Common myeloid progenitor, CD34-positive (primary cell): ENCODE data around the gene GFER.

Source experiments
- CTCF ChIA-PET: fragments of 350-600 bp; sonication (Branson Sonifier 250); formaldehyde crosslinking; loops from one replicate; lab custom pipeline; 2021; ENCODE audit warnings: antibody characterized with exemption; lab: Charles Lee
- POLR2A ChIA-PET: fragments of 350-600 bp; sonication (Branson Sonifier 250); formaldehyde crosslinking; loops from one replicate; lab custom pipeline; 2021; ENCODE audit warnings: antibody characterized with exemption; lab: Charles Lee
- DNase-seq, 3 donors: peaks; one replicate each; pipeline versions ENCODE4 v3.0.0 to v3.0.0-alpha.2; 2013
- H3K27ac ChIP-seq, 2 experiments: 1 replicate in 1 of 2; 2 replicates in 1 of 2; pipeline ENCODE4 v1.7.0; 2013; ENCODE audit warnings: inconsistent platforms in 2 of 2, low read length in 2 of 2, mild to moderate bottlenecking in 2 of 2, low read depth in 1 of 2, moderate library complexity in 1 of 2; ENCODE audit not compliant: severe bottlenecking in 2 of 2, insufficient read depth in 1 of 2, poor library complexity in 1 of 2
- H3K27me3 ChIP-seq, 5 experiments: replicated peaks in 2 of 5; 1 replicate in 3 of 5; 2 replicates in 2 of 5; pipeline versions ENCODE4 v1.6.1 to v1.7.0; 2013; ENCODE audit warnings: low read length in 4 of 5, mild to moderate bottlenecking in 2 of 5, moderate library complexity in 2 of 5, inconsistent platforms in 1 of 5; ENCODE audit not compliant: insufficient read depth in 5 of 5, control insufficient read depth in 4 of 5
- H3K36me3 ChIP-seq, 4 experiments: 1 replicate in 2 of 4; 2 replicates in 2 of 4; pipeline versions ENCODE4 v1.6.1 to v1.7.0; 2013; ENCODE audit warnings: low read length in 3 of 4, control low read depth in 1 of 4, mild to moderate bottlenecking in 1 of 4; ENCODE audit not compliant: control insufficient read depth in 4 of 4, insufficient read depth in 4 of 4
- H3K4me1 ChIP-seq, 4 experiments: 1 replicate in 3 of 4; 2 replicates in 1 of 4; pipeline versions ENCODE4 v1.6.1 to v1.7.1; 2013; ENCODE audit warnings: low read length in 3 of 4, mild to moderate bottlenecking in 3 of 4, control low read depth in 1 of 4, inconsistent platforms in 1 of 4, moderate library complexity in 1 of 4; ENCODE audit not compliant: control insufficient read depth in 4 of 4, insufficient read depth in 4 of 4; ENCODE audit errors: control extremely low read depth in 1 of 4
- H3K4me3 ChIP-seq, 7 experiments: 1 replicate in 4 of 7; 2 replicates in 3 of 7; pipeline versions ENCODE4 v1.5.1 to v1.7.0; 2013; ENCODE audit warnings: mild to moderate bottlenecking in 7 of 7, low read length in 6 of 7, moderate library complexity in 6 of 7, inconsistent platforms in 2 of 7, low read depth in 2 of 7, control low read depth in 1 of 7; ENCODE audit not compliant: insufficient read depth in 4 of 7, control insufficient read depth in 1 of 7; ENCODE audit errors: extremely low read depth in 1 of 7
- H3K9me3 ChIP-seq, 5 experiments: 1 replicate in 4 of 5; 2 replicates in 1 of 5; pipeline versions ENCODE4 v1.6.1 to v1.7.1; 2013; ENCODE audit warnings: low read length in 4 of 5, mild to moderate bottlenecking in 2 of 5, inconsistent platforms in 1 of 5, low read depth in 1 of 5, moderate library complexity in 1 of 5; ENCODE audit not compliant: control insufficient read depth in 4 of 5, insufficient read depth in 2 of 5; ENCODE audit errors: control extremely low read depth in 1 of 5
- WGBS: methylation state at CpG from one replicate; pipeline ENCODE4 v1.1.5; 2013; ENCODE audit not compliant: insufficient coverage; 5-methylcytosine and 5-hydroxymethylcytosine counted together

GFER gene

DNA sequence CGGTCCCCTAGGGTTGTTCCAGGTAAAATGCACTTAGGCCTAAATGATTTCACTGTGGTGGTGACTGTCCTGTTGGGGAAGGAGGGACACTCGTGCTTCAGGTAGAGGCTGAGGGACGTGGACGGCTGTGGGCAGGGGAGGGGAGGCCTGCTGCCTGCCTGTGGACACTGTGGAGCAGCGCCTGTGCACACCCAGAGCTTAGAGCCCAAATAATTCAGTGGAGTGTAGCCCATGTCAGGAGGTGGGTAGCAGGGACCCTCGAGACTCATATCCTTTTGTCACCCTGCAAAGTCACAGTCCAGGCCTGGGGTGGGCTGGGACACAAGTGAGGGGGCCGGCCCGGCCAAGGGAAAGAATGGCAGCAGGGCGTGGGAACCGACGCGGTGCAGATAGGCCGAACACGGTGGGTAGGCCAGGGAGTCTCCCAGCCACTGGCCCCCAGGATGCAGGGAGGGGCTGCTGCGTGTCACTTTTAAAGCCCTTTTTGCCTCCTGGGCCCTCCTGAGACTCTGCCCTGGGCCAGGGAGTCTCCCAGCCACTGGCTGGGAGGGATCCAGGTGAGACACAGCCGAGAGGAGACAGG is 42.0 kb downstream of the GFER start:
- Histone ChIP-seq H3K36me3 (no peaks in the 10 kb centered on the region), H3K4me3 (peak overlapping the region in 1 of 7 experiments; percentile 47), H3K27ac (no peak overlapping the region), H3K4me1 (peaks cover 0 to 33% (median 23%) of the 10 kb centered on the region in 4 experiments), H3K27me3 (peaks cover 0 to 29% (median 7%) of the 10 kb centered on the region in 5 experiments), H3K9me3 (no peaks in the 10 kb centered on the region)
- ChIA-PET CTCF (interaction anchor here (1.0 to 1.3 kb wide), 3 partner anchors 10 to 122 kb away, joined by 3 to 4 read pairs (median 3); no protein-coding TSS in a partner anchor), POLR2A (no interaction called here)
- no peak for DNase-seq
- whole genome bisulfite sequencing, result 96% methylated on average over 12 of the region's 16 CpGs

GRCh38 chr16:2026461-2027023 is 42.5 kb downstream of the GFER start, which contains the start of gene NHERF2:
Gene NHERF2 (plus strand): TSS chr16:2026902. CDS start chr16:2027006, 104 bp downstream.
- ChIA-PET CTCF (no interaction called here), POLR2A (no interaction called here)
- peak within 1 kb of the TSS in 6 of 7 experiments; percentile 32 to 58 (median 54) for H3K4me3 ChIP-seq
- no peak within 1 kb of the TSS for H3K27ac ChIP-seq
- H3K9me3 ChIP-seq, result no peaks in the 10 kb centered on the region
- no peak for DNase-seq
- 9% methylated on average over 40 of the region's 59 CpGs for WGBS
- peaks cover 0 to 27% (median 7%) of the 10 kb centered on the region in 5 experiments for H3K27me3 ChIP-seq
- H3K4me1 ChIP-seq, result peaks cover 0 to 36% (median 23%) of the 10 kb centered on the region in 4 experiments
- no peaks in the 10 kb centered on the region for H3K36me3 ChIP-seq

GRCh38 chr16:2027024-2028010 is 43.3 kb downstream of the GFER start:
- POLR2A ChIA-PET, result interaction anchor here (0.8 to 0.9 kb wide), 3 partner anchors 19 to 128 kb away, joined by 3 to 4 read pairs (median 4); partner anchors contain the start of genes NTHL1, TRAF7 and TSC2
- CTCF ChIA-PET, result interaction anchor here (1.2 to 1.7 kb wide), 2 partner anchors 10 to 29 kb away, joined by 3 to 4 read pairs; no protein-coding TSS in a partner anchor
- 9% methylated on average over 39 of the region's 76 CpGs for WGBS
- H3K27me3 ChIP-seq, result peaks cover 0 to 24% (median 7%) of the 10 kb centered on the region in 5 experiments
- peaks cover 0 to 38% (median 23%) of the 10 kb centered on the region in 4 experiments for H3K4me1 ChIP-seq
- H3K9me3 ChIP-seq, result no peaks in the 10 kb centered on the region
- no peaks in the 10 kb centered on the region for H3K36me3 ChIP-seq
- no peak overlapping the region for H3K27ac ChIP-seq
- peak in 1 of 3 donors; percentile 48 for DNase-seq
- peak overlapping the region in 6 of 7 experiments; percentile 32 to 58 (median 54) for H3K4me3 ChIP-seq

GRCh38 chr16:2028146-2028545 is 44.2 kb downstream of the GFER start:
- WGBS, result 96% methylated on average over 2 of the region's 3 CpGs
- DNase-seq, result no peak
- Histone ChIP-seq H3K4me1 (peaks cover 0 to 39% (median 21%) of the 10 kb centered on the region in 4 experiments), H3K27ac (no peak overlapping the region), H3K27me3 (peaks cover 0 to 24% (median 7%) of the 10 kb centered on the region in 5 experiments), H3K36me3 (no peaks in the 10 kb centered on the region), H3K9me3 (no peaks in the 10 kb centered on the region), H3K4me3 (no peak overlapping the region)
- ChIA-PET POLR2A (no interaction called here), CTCF (interaction anchor here (1.2 to 1.7 kb wide), 2 partner anchors 9 to 29 kb away, joined by 3 to 4 read pairs; no protein-coding TSS in a partner anchor)

- Histone ChIP-seq H3K4me3 (no peak overlapping the region), H3K27me3 (peaks cover 0 to 24% (median 7%) of the 10 kb centered on the region in 5 experiments), H3K27ac (no peak overlapping the region), H3K9me3 (no peaks in the 10 kb centered on the region), H3K4me1 (peaks cover 0 to 40% (median 22%) of the 10 kb centered on the region in 4 experiments), H3K36me3 (no peaks in the 10 kb centered on the region)
- DNase-seq, result no peak
- 99% methylated on average over 12 of the region's 18 CpGs for WGBS
- CTCF ChIA-PET, result interaction anchor here (1.2 to 1.7 kb wide), 2 partner anchors 8 to 28 kb away, joined by 3 to 4 read pairs; no protein-coding TSS in a partner anchor
- POLR2A ChIA-PET, result no interaction called here
Observed at GRCh38 chr16:2028620-2029220, 44.7 kb downstream of the GFER start.

GRCh38 chr16:2029350-2029749 is 45.4 kb downstream of the GFER start:
- no peaks in the 10 kb centered on the region for H3K36me3 ChIP-seq
- WGBS, result 95% methylated on average over 22 of the region's 22 CpGs
- ChIA-PET POLR2A (no interaction called here), CTCF (interaction anchor here (0.9 to 1.5 kb wide), 2 partner anchors 18 to 21 kb away, joined by 4 read pairs; partner anchors contain the start of genes NTHL1 and TSC2)
- DNase-seq, result no peak
- peaks cover 0 to 24% (median 7%) of the 10 kb centered on the region in 5 experiments for H3K27me3 ChIP-seq
- peaks cover 0 to 39% (median 22%) of the 10 kb centered on the region in 4 experiments for H3K4me1 ChIP-seq
- no peak overlapping the region for H3K27ac ChIP-seq
- H3K9me3 ChIP-seq, result no peaks in the 10 kb centered on the region
- no peak overlapping the region for H3K4me3 ChIP-seq
